Activated T-cell treated with anti-CD3 and anti-CD28 coated beads, Interleukin-2, amount 50 U/mL, for 24 hours (primary cell): ENCODE measurements around the gene GRIFIN.
A peak's percentile ranks its signal among the peaks of the same experiment; 100 is the strongest.

ENCODE experiments used
- DNase-seq: peaks from one replicate; pipeline ENCODE4 v3.0.0-alpha.2; 2020
- H3K27ac Mint-ChIP-seq: 2 replicates; pipeline ENCODE4 v1.8.0; 2020; ENCODE audit warnings: mild to moderate bottlenecking, mixed read lengths
- H3K27me3 Mint-ChIP-seq: 2 replicates; pipeline ENCODE4 v1.8.0; 2020; ENCODE audit warnings: mixed read lengths
- H3K36me3 Mint-ChIP-seq: 2 replicates; pipeline ENCODE4 v1.8.0; 2020; ENCODE audit warnings: low read depth, mixed read lengths
- H3K4me1 Mint-ChIP-seq: 2 replicates; pipeline ENCODE4 v1.8.0; 2020; ENCODE audit warnings: low read depth, mixed read lengths
- H3K4me3 Mint-ChIP-seq: 2 replicates; pipeline ENCODE4 v1.8.0; 2020; ENCODE audit warnings: mild to moderate bottlenecking, moderate library complexity, mixed read lengths
- H3K9me3 Mint-ChIP-seq: 2 replicates; pipeline ENCODE4 v1.8.0; 2020; ENCODE audit warnings: mixed read lengths

The GRIFIN gene

DNA sequence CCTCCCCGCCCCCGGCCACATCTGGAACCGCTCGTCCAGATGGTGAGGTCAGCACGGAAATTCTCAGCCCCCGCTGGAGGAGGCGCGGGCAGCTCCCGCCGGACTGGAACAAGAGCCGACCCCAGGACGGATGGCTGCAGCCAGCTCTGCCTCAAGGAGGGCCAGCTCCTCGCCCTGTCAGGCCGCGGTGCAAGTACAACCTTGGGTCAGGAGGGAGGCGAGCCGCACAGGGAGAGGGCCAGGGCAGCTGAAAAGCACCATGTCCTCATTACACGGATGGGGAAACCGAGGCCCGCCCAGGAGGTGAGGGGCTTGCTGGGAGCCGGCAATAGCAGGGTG lies 3.8 kb upstream of the GRIFIN start:
- Mint-ChIP-seq H3K4me1 (peaks cover 3% of the 10 kb centered on the region), H3K27ac (no peak overlapping the region), H3K4me3 (no peak overlapping the region), H3K27me3 (no peaks in the 10 kb centered on the region), H3K9me3 (peaks cover 4% of the 10 kb centered on the region), H3K36me3 (no peaks in the 10 kb centered on the region)
- DNase-seq = no peak

DNA sequence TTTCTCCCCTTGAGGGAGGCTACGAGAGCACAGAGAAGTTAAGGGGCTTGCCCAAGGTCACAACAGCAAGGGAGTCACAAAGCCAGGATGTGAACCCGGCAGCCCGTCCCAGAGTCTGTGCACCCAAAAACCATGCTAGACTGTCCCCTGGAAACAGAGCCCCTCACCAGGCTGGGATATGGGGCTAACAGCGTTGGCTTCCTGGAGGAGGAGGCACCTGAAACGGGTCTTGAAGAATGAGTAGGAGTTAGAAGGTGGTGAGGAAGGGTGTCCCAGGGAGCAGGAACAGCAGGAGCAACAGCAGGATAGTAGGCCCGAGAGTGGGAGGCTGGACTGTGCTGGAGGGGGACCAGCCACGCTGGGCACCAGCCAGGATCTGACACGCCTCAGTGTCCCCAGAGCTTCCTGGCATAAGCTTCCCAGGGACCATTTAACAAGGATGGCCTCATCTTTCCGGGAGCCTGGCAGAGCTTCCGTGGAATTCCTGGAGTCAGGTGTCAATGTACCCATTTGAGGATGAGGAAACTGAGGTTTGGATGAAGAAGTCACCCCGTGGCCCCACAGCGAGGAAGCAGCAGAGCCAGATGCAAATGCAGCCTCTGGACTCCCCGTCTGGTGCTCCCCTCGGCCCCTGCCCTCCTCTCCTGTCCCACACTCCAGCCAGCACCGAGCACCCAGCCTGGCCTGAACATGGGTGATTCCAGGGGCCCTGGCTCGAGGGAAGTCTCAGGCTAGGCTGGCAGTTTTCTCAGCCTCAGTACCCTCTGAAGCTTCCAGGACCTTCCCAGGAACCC lies 3.3 kb upstream of the GRIFIN start:
- DNase-seq = no peak
- Mint-ChIP-seq H3K27me3 (no peaks in the 10 kb centered on the region), H3K36me3 (no peaks in the 10 kb centered on the region), H3K4me3 (no peak overlapping the region), H3K9me3 (peaks cover 4% of the 10 kb centered on the region), H3K27ac (no peak overlapping the region), H3K4me1 (peaks cover 3% of the 10 kb centered on the region)

DNA sequence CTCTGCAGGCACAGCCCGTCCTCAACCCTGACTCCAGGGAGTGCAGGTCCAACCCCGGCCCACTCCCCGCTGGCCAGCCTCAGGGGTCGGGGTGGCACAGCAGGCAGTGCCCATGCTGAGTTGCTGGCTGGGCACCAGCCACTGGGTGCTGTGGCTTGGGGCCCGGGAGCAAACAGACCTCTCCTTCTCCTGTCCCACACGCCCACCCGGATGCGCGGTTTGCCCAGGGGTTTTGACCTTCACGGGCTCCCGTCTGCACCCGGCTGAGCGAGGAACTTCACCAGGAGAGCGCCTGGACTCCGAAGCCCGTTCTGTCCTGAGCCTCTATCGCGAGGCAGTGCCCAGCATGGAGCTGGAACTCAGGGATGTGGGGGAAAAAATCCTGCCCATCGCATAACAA lies 2.6 kb upstream of the GRIFIN start:
- Mint-ChIP-seq H3K4me3 (no peak overlapping the region), H3K27me3 (no peaks in the 10 kb centered on the region), H3K36me3 (no peaks in the 10 kb centered on the region), H3K4me1 (peaks cover 3% of the 10 kb centered on the region), H3K9me3 (peaks cover 4% of the 10 kb centered on the region), H3K27ac (no peak overlapping the region)
- no peak for DNase-seq

DNA sequence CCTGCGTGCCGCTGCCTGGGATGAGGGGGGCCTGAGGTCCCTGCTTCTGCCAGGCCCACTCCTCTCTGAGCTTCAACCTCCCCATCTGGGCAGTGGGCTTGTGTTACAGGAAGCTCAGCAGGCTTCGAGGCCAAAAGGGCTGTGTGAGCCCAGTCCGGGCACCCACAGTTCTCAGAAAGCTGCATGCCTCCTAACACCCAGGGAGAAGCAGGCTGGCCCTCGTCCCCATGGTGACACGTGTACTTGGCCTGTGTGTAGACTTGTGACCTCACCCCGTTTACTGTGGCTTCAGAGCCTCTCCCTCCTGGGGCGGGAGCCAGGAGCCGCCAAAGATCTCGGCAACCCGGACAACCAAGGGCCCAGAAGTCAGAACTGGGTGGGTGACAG lies 2.2 kb upstream of the GRIFIN start:
- Mint-ChIP-seq H3K4me3 (no peak overlapping the region), H3K9me3 (peaks cover 4% of the 10 kb centered on the region), H3K36me3 (no peaks in the 10 kb centered on the region), H3K27me3 (no peaks in the 10 kb centered on the region), H3K27ac (no peak overlapping the region), H3K4me1 (peaks cover 3% of the 10 kb centered on the region)
- DNase-seq = no peak

DNA sequence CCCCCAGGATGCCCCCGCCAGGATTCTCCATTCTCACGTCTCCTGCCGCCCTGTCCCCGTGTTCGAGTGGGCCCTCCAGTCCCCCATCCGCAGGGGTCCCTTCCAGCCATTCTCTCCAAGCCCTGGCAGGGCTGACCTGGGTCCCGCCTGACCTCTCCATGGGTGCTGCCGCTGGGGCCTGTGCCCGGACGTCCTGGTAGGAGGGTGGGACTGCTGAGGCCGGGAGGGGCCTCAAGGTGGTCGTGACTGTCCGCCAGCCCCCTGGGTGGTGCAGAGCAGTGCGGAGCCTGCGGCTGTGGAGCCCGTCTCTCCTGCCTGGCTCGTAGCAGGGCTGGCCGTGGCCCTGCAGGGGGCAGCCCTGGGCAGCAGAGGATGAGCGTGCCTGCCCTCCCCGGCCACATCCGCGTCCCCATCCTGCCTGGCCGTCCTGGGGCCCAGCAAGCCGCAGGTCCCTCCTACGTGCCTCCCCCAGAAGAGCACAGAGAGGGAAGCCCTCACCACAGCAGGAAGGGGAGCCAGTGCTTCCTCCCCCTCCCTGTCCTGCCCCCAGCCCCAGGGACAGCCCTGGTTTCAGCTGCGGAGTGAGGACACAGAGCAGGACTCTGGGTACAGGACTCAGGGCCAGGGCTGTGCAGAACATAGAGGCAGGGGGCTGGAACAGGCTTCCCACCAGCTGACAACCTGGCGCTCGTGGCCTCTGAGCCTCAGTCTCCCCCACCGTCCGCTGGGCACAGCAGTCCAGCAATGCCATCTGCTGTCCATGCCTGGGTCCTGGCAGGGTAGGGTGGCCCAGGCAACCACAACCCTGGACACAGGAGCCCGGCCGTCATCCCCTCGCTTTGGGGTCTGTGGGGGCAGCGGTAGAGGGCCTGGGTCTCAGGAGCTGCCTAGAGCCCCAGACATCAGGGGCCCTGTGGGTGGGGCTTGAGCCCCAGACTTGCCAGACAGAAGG lies 1.5 kb upstream of the GRIFIN start:
- peak; percentile 73 for DNase-seq
- Mint-ChIP-seq H3K4me1 (peaks cover 3% of the 10 kb centered on the region), H3K4me3 (no peak overlapping the region), H3K27me3 (no peaks in the 10 kb centered on the region), H3K36me3 (no peaks in the 10 kb centered on the region), H3K9me3 (peaks cover under 1% of the 10 kb centered on the region), H3K27ac (no peak overlapping the region)

DNA sequence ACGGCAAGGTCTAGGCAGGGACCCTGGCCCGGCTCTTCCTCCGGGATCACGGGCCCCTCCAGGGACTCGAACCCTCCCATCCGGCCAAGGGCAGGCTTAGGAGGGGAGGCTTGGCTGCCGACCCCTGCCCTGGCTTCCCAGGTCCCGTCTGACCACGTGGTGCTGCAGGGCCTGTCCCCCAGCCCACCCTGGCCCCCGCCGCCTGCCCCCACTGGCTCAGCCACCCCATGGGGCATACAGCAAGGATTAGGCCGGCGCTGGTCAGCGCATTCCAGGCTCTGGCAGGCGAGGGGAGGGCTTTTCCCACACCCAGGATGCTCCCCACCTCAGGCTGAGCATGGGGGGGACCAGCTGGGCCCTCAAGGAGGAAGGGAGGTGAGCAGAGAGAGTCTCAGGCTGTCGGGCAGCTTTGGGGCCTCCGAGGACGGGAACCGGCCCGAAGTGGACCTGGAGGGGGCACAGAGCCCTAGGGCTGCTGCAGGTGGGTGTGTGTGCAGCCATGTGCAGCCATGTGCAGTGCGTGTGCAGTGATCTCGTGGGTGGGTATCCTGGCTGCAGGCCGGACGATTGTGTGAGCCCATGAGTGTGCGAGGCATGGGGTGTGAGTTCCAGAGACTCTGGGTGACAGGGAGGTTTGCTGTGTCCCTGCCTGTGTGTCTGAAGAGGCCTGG lies 713 bp upstream of the GRIFIN start:
- Mint-ChIP-seq H3K27me3 (no peaks in the 10 kb centered on the region), H3K27ac (no peak overlapping the region), H3K9me3 (no peaks in the 10 kb centered on the region), H3K4me3 (no peak overlapping the region), H3K36me3 (no peaks in the 10 kb centered on the region), H3K4me1 (peaks cover 3% of the 10 kb centered on the region)
- no peak for DNase-seq

DNA sequence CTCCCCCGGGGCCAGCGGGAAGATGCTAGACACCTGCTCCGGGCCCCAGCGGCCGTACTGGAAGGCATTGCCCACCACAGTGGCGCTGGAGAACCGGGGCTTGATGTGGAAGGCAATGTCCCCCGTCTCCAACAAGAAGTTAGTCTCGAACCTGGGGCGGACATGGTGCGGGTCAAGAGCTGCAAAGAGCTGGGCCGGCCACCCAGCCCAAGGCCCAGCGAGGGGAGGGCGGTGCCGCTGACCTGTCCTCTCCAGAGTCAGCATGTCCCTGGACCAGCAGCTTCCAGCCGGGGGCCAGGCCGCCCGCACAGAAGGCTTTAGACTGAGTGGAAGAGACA lies 551 bp downstream of the GRIFIN start:
- no peaks in the 10 kb centered on the region for H3K36me3 Mint-ChIP-seq
- DNase-seq = no peak
- H3K4me3 Mint-ChIP-seq = no peak overlapping the region
- peaks cover 4% of the 10 kb centered on the region for H3K27me3 Mint-ChIP-seq
- no peak overlapping the region for H3K27ac Mint-ChIP-seq
- H3K9me3 Mint-ChIP-seq = no peaks in the 10 kb centered on the region
- H3K4me1 Mint-ChIP-seq = peaks cover 3% of the 10 kb centered on the region

DNA sequence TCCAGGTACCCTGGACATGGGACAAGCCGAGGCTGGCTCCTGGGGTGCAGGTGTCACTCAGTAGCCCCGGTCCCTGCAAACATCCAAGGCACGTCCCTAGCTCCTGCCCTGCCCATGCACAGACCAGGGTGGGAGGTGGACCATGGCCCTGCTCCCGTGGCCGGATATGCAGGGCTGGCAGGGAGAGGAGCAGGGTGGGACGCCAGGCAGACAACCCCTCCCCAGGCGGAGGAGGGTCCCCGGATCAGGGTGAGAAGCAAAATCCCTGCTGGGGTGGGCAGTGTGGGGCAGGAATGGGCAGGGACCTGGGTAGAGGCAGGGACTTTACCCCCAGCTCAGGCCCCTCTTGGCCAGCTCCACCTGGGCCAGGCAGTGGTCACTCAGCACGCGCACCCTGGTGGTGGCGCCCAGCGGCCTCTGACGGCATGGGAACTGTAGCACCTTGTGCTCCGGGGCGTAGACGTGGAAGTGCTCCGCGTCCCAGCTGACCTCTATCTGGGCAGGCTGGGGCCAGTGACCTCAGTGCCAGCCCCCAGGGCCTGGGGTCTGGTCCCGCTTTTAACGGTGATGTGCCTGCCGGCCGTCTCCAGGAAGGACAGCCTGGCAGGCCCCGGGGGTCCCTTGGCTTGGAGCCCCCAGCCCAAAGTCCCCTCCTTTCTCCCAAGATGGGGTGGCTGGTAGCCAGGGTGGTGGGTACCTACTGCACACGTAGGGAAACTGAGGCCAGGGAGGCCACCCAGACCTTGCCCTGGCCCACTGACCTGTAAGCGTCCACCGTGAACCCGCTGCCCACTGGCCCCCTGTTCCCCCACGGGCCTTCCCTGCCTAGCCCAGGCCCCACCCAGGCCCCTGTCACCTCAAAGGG lies 1.2 kb downstream of the GRIFIN start:
- Mint-ChIP-seq H3K36me3 (no peaks in the 10 kb centered on the region), H3K27me3 (peaks cover 10% of the 10 kb centered on the region), H3K9me3 (no peaks in the 10 kb centered on the region), H3K27ac (no peak overlapping the region), H3K4me3 (no peak overlapping the region), H3K4me1 (peaks cover 3% of the 10 kb centered on the region)
- no peak for DNase-seq

DNA sequence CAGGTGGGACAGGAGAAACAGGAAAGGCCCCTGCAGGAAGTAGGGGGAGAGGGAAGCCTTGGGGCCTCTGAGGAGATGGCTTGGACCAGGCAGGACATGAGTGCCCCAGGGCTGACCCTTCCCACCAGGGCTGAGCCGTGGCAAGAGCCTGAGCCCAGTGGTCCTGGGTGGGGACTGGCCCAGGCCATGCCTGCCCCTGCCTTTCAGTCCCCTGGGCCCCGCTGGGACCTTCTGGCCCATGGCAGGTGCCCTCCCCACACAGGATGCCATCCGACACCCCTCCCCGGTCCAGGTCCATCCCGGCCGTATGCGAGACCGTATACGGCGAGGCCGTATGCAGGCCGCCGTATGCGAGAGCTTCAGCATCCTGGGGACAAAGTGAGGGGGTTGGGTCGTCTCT lies 2.0 kb downstream of the GRIFIN start:
- no peak overlapping the region for H3K27ac Mint-ChIP-seq
- peaks cover 3% of the 10 kb centered on the region for H3K4me1 Mint-ChIP-seq
- no peaks in the 10 kb centered on the region for H3K9me3 Mint-ChIP-seq
- no peak for DNase-seq
- peaks cover 14% of the 10 kb centered on the region for H3K27me3 Mint-ChIP-seq
- H3K4me3 Mint-ChIP-seq = no peak overlapping the region
- H3K36me3 Mint-ChIP-seq = no peaks in the 10 kb centered on the region

DNA sequence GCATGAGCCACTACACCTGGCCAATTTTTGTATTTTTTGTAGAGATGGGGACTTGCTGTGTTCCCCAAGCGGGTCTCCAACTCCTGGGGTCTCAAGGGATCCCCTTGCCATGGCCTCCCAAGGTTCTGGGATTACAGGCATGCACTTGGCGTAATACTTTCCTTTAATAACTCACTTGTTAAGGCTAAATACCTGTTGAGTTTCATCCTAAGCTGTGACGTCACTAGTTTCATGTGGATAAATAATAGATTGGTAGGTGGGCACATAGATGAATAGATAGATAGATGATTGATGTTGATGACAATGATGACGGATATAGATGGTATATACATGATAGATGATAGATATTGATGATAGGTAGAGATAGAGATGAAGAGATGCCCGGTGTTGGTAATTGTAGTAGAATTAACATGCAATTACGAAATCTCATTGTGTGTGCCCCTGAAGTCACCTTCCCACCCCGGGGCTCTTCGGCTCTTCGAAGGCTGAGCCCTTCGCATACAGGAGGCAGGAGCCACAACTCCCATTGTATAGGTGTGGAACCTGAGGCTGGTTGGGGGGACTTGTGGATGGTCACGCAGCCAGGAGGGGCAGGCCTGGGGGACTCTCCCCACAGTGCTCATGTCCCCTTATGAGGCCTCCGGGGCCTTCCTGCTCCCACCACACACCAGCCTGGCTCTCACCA lies 2.6 kb downstream of the GRIFIN start:
- peaks cover 5% of the 10 kb centered on the region for H3K4me1 Mint-ChIP-seq
- H3K9me3 Mint-ChIP-seq = no peaks in the 10 kb centered on the region
- H3K36me3 Mint-ChIP-seq = no peaks in the 10 kb centered on the region
- no peak for DNase-seq
- no peak overlapping the region for H3K27ac Mint-ChIP-seq
- H3K27me3 Mint-ChIP-seq = peaks cover 17% of the 10 kb centered on the region
- no peak overlapping the region for H3K4me3 Mint-ChIP-seq

DNA sequence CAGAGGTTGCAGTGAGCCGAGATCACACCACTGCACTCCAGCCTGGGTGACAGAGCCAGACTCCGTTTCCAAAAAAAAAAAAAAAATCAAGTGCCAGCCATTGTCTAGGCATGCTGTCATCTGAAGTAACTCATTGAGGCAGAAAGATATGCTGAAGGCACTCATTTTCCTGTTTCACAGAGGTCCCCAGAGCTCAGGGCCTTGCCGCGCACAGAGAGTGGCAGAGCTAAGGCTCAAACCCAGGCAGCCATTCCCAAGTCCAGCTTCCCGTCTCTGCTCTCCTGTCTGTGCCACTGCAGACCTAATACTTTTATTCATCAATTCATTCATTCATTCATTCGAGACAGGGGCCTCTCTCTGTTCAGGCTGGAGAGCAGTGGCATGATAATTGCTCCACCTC lies 3.5 kb downstream of the GRIFIN start:
- H3K4me3 Mint-ChIP-seq = no peak overlapping the region

DNA sequence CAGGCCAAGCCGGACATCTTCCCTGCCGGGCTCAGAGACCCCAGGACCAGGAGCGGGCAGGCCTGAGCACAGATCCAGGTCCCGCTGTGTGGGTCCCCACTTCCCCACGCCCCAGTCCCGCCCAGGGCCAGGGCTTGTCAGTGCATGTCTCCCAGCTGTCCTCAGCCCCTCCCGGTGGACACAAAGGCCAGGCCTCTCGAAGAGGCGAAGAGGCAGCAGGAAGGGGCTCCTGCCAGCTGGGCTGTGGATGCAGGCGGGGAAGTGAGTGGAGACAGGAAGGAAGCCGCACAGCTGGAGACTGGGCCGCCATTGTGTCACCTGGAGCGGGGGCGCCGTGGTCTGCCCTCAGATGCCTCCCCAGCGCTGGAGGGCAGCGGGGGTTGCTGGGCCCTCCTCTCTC lies 4.8 kb downstream of the GRIFIN start:
- H3K36me3 Mint-ChIP-seq = no peaks in the 10 kb centered on the region
- peaks cover 3% of the 10 kb centered on the region for H3K4me1 Mint-ChIP-seq
- no peak for DNase-seq
- no peaks in the 10 kb centered on the region for H3K9me3 Mint-ChIP-seq
- H3K4me3 Mint-ChIP-seq = no peak overlapping the region
- H3K27me3 Mint-ChIP-seq = peaks cover 17% of the 10 kb centered on the region
- H3K27ac Mint-ChIP-seq = no peak overlapping the region

More for the DNA sequence above, 3.5 kb downstream of the GRIFIN start:
- Mint-ChIP-seq H3K27ac (no peak overlapping the region), H3K9me3 (no peaks in the 10 kb centered on the region), H3K27me3 (peaks cover 17% of the 10 kb centered on the region), H3K36me3 (no peaks in the 10 kb centered on the region), H3K4me1 (peaks cover 5% of the 10 kb centered on the region)
- DNase-seq = no peak

DNA sequence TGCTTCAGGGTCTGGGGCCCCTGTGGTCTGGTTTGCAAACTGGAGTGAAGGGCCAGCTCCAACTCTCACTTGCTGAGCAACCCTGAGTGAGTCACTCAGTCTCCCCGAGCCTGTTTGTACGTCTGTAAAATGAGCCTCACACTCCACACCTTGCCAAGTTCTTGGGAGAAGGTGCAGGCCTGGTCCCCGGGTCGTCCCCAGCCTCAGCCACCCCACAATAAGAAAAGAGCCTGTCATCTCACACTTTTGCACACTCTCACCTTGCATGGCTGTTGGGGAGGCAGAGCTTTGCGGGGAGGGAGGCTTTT lies 5.2 kb downstream of the GRIFIN start:
- Mint-ChIP-seq H3K4me3 (no peak overlapping the region), H3K9me3 (no peaks in the 10 kb centered on the region), H3K27ac (no peak overlapping the region), H3K4me1 (peaks cover 3% of the 10 kb centered on the region), H3K27me3 (peaks cover 17% of the 10 kb centered on the region), H3K36me3 (no peaks in the 10 kb centered on the region)
- no peak for DNase-seq
